HepG2 (cell line): ENCODE data around the gene CTSW. TPM values are rescaled to one million over a fixed set of nuclear protein-coding genes. Genes with fewer than 3 reads are reported as not detected.
A peak's percentile ranks its signal among the peaks of the same experiment; 100 is the strongest.

Experiments
- BATF2 ChIP-seq: sonication (generic); formaldehyde crosslinking; IDR thresholded peaks from 2 replicates; pipeline ENCODE4 v1.8.0; 2022; ENCODE audit warnings: mild to moderate bottlenecking, missing genetic modification reagents, moderate library complexity
- EEA1 ChIP-seq: sonication (generic); formaldehyde crosslinking; IDR thresholded peaks from 2 replicates; pipeline ENCODE4 v1.5.1; 2020; ENCODE audit warnings: mild to moderate bottlenecking, missing genetic modification reagents, borderline replicate concordance
- ETV6 ChIP-seq: sonication (generic); formaldehyde crosslinking; conservative IDR thresholded peaks from 2 replicates; pipeline ENCODE4 v1.4.0; 2020; ENCODE audit warnings: missing genetic modification reagents
- KAT8 ChIP-seq: IDR thresholded peaks from 2 replicates; pipeline ENCODE4 v1.6.1; 2016; ENCODE audit warnings: missing genetic modification reagents, missing compliant biosample characterization
- KDM3A ChIP-seq: IDR thresholded peaks from 2 replicates; pipeline ENCODE4 v1.6.1; 2018; ENCODE audit warnings: low read depth, missing compliant biosample characterization
- MAF1 ChIP-seq: sonication (generic); formaldehyde crosslinking; IDR thresholded peaks from 2 replicates; pipeline ENCODE4 v1.5.0; 2020; ENCODE audit warnings: missing genetic modification reagents, borderline replicate concordance
- NBN ChIP-seq: fragments of 450-650 bp; conservative IDR thresholded peaks from 2 replicates; pipeline ENCODE4 v1.6.1; 2017
- RAD21 ChIP-seq: fragments of 450-650 bp; formaldehyde crosslinking; IDR thresholded peaks from 2 replicates; pipeline ENCODE4 v1.5.0; 2020; ENCODE audit warnings: mild to moderate bottlenecking
- RXRB ChIP-seq: IDR thresholded peaks from 2 replicates; pipeline ENCODE4 v1.6.1; 2016; ENCODE audit warnings: borderline replicate concordance, missing genetic modification reagents, missing compliant biosample characterization
- SAP130 ChIP-seq: IDR thresholded peaks from 2 replicates; pipeline ENCODE4 v1.6.1; 2016; ENCODE audit warnings: low read depth
- SCMH1 ChIP-seq: sonication (generic); formaldehyde crosslinking; IDR thresholded peaks from 2 replicates; pipeline ENCODE4 v1.9.0; 2021; ENCODE audit warnings: missing genetic modification reagents, mild to moderate bottlenecking, borderline replicate concordance
- STAT6 ChIP-seq: sonication (generic); formaldehyde crosslinking; IDR thresholded peaks from 2 replicates; pipeline ENCODE4 v1.4.0; 2020; ENCODE audit warnings: missing genetic modification reagents, mild to moderate bottlenecking, borderline replicate concordance
- SUZ12 ChIP-seq: fragments of 150-350 bp; IDR thresholded peaks from 2 replicates; pipeline ENCODE4 v1.6.1; 2014; ENCODE audit warnings: low read depth, low read length
- TMF1 ChIP-seq: sonication (generic); formaldehyde crosslinking; IDR thresholded peaks from 2 replicates; pipeline ENCODE4 v1.8.1; 2022; ENCODE audit warnings: low read depth, missing genetic modification reagents
- ZNF160 ChIP-seq: sonication (generic); formaldehyde crosslinking; IDR thresholded peaks from 2 replicates; pipeline ENCODE4 v1.8.0; 2022; ENCODE audit warnings: mild to moderate bottlenecking, inconsistent platforms, missing genetic modification reagents
- ZNF274 ChIP-seq: sonication (generic); formaldehyde crosslinking; IDR thresholded peaks from 2 replicates; pipeline ENCODE4 v1.5.1; 2020; ENCODE audit warnings: mild to moderate bottlenecking, missing genetic modification reagents
- ZNF614 ChIP-seq: IDR thresholded peaks from 2 replicates; pipeline ENCODE4 v1.6.1; 2018; ENCODE audit warnings: missing biosample characterization, missing genetic modification reagents, inconsistent platforms, borderline replicate concordance
- ZNF646 ChIP-seq: sonication (generic); formaldehyde crosslinking; IDR thresholded peaks from 2 replicates; pipeline ENCODE4 v1.9.0; 2021; ENCODE audit warnings: mild to moderate bottlenecking, missing genetic modification reagents
- polyA plus RNA-seq, 8 experiments: library from polyadenylated mRNA; depleted of rRNA in 3 of 8; stranded (reverse) in 7 of 8; unstranded in 1 of 8; fragments of >200 nt; fragmentation: Illumina TruSeq in 4 of 8; extraction: Trizol in 4 of 8; gene quantifications; 2 replicates each; pipeline versions ENCODE4 v1.2.1 to v1.2.3, GENCODE V29; 2011 to 2016; ENCODE audit warnings: low read depth in 4 of 8, missing spikeins in 1 of 8, mixed read lengths in 1 of 8; ENCODE audit not compliant: insufficient read depth in 1 of 8
- total RNA-seq, 5 experiments: library from RNA; depleted of rRNA; stranded (reverse); fragments of >200 nt; fragmentation: Illumina TruSeq; extraction: Trizol; gene quantifications; 2 replicates each; pipeline ENCODE4 v1.2.3, GENCODE V29; 2016; ENCODE audit warnings: low read depth in 1 of 5

CTSW gene
- total and polyA plus RNA-seq, 2 of the 13 experiments (the other 11 are each of a cell fraction or from before 2014, with no cell fraction given), result 0.09 TPM; not detected in 1

- TF ChIP-seq ZNF646 (CRISPR knock-in tag) (no peak), SCMH1 (no peak), SUZ12 (no peak), STAT6 (CRISPR knock-in tag) (no peak), NBN (no peak), ZNF160 (CRISPR knock-in tag) (0 out of 2 replicates have a peak, but pooled peaks have one; percentile 20), MAF1 (CRISPR knock-in tag) (no peak), TMF1 (no peak), RAD21 (CRISPR knock-in tag) (peak; percentile 31; the same call in 1 of the 2 replicates), ZNF614 (no peak), EEA1 (no peak), KDM3A (CRISPR knock-in tag) (no peak), BATF2 (CRISPR knock-in tag) (no peak), ZNF274 (CRISPR knock-in tag) (no peak), RXRB (peak; percentile 53; the same call in 1 of the 2 replicates), KAT8 (CRISPR knock-in tag) (no peak), ETV6 (CRISPR knock-in tag) (no peak), SAP130 (CRISPR knock-in tag) (peak; percentile 94)
Measured at GRCh38 chr11:65900125-65900898, 20.7 kb downstream of the CTSW start, which contains the start of gene FOSL1 (continued).
